GM12872 (cell line): ENCODE data around the gene S100G.

Experiments
- TF ChIP-seq, protein P1 (sequence below): IDR thresholded peaks from 3 replicates; pipeline ENCODE4 v1.5.1; 2011; ENCODE audit warnings: low read depth, mild to moderate bottlenecking, low read length, moderate library complexity; ENCODE audit not compliant: insufficient read depth

Gene S100G

GRCh38 chrX:16617382-16617781 is 32.6 kb upstream of the S100G start:
- TF ChIP-seq, protein P1, sequence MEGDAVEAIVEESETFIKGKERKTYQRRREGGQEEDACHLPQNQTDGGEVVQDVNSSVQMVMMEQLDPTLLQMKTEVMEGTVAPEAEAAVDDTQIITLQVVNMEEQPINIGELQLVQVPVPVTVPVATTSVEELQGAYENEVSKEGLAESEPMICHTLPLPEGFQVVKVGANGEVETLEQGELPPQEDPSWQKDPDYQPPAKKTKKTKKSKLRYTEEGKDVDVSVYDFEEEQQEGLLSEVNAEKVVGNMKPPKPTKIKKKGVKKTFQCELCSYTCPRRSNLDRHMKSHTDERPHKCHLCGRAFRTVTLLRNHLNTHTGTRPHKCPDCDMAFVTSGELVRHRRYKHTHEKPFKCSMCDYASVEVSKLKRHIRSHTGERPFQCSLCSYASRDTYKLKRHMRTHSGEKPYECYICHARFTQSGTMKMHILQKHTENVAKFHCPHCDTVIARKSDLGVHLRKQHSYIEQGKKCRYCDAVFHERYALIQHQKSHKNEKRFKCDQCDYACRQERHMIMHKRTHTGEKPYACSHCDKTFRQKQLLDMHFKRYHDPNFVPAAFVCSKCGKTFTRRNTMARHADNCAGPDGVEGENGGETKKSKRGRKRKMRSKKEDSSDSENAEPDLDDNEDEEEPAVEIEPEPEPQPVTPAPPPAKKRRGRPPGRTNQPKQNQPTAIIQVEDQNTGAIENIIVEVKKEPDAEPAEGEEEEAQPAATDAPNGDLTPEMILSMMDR, result no peak

GRCh38 chrX:16618422-16618821 is 31.5 kb upstream of the S100G start:
- TF ChIP-seq, protein P1, result no peak

- TF ChIP-seq, protein P1, result no peak
Observed at GRCh38 chrX:16619024-16619423, 30.9 kb upstream of the S100G start.

DNA sequence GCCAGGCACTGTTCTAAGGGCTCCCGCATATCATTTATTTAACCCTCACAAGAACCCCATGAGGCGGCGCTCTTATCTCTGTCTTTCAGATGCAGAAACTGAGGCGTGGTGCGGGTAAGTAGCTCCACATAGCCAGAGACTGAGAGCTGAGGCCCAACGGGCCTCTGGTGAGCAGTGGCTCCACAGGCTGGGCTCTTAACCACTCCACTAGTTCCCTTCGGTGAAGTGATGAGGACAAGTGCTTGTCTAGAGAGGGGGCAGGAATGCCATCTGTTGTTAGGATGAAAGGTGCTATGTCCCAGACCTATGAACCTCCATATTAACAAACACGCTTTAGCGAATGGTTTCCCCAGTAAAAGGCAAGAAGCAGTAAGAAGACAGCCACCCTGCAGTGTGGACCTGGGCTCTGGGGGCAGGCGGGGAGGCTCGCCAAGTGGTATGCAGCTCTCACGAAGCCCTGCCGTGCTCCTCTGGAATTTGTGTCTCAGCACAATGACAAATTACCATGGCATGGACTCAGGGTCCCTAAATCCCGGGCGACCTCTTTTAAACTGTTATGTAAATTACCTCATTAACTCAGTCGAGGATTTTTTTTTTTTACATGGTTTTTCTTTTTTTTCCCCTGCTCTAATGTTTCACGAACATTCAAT is 20.9 kb upstream of the S100G start:
- TF ChIP-seq, protein P1, result no peak

GRCh38 chrX:16629909-16630308 is 20.0 kb upstream of the S100G start:
- TF ChIP-seq, protein P1, result no peak

GRCh38 chrX:16633754-16634153 is 16.2 kb upstream of the S100G start:
- TF ChIP-seq, protein P1, result no peak

DNA sequence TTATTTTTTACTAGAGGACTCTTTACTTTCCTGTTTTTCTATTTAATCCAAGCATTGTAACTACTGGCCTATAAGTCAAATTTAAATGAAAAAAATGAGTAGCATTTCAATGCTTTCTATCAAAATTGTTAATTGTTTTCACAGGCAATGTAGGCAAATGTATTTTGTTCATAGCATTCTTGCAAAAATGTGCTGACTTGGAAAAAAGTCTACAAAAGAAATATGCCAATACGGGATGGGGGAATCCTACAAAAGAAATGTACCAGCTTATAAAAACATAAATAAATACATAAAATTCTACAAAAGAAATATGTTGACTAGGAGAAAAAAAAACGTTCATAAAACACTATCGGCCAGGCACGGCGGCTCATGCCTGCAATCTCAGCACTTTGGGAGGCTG is 14.9 kb upstream of the S100G start:
- TF ChIP-seq, protein P1, result no peak
